PC-3 (cell line): ENCODE data around the gene ARHGAP26.

Experiments
- EZH2 ChIP-seq: fragments of 300-600 bp; sonication (generic); IDR thresholded peaks from one replicate; pipeline ENCODE4 v1.6.1; 2017; ENCODE audit warnings: antibody characterized with exemption, mild to moderate bottlenecking, low read length; ENCODE audit not compliant: unreplicated experiment
- EZH2phosphoT487 ChIP-seq: fragments of 300-600 bp; sonication (generic); IDR thresholded peaks from 2 replicates; pipeline ENCODE4 v1.6.1; 2018; ENCODE audit warnings: mild to moderate bottlenecking, antibody characterized with exemption, low read length, borderline replicate concordance
- TF ChIP-seq, protein P1 (sequence below): fragments of 300-600 bp; sonication (generic); conservative IDR thresholded peaks from 2 replicates; pipeline ENCODE4 v1.5.1; 2017; ENCODE audit warnings: antibody characterized with exemption, low read depth, mild to moderate bottlenecking, low read length

DNA sequence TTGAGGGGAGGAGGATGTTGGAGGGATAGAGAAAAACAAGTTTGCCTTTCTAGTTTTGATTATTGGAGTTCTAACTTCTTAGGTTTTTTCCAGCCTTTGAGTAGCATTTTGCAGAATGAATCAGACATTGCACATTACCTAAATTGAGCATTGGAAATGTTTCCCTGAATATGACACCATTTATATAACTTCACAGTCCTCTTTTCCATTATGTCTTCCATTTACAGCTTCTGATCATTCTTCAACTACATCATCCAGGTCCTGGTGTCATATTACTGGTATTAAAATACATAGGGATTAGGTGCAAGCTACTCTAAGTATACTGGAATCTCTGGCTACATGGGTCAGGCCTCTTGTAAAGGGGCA lies 286.1 kb downstream of the ARHGAP26 start:
- TF ChIP-seq, protein P1, sequence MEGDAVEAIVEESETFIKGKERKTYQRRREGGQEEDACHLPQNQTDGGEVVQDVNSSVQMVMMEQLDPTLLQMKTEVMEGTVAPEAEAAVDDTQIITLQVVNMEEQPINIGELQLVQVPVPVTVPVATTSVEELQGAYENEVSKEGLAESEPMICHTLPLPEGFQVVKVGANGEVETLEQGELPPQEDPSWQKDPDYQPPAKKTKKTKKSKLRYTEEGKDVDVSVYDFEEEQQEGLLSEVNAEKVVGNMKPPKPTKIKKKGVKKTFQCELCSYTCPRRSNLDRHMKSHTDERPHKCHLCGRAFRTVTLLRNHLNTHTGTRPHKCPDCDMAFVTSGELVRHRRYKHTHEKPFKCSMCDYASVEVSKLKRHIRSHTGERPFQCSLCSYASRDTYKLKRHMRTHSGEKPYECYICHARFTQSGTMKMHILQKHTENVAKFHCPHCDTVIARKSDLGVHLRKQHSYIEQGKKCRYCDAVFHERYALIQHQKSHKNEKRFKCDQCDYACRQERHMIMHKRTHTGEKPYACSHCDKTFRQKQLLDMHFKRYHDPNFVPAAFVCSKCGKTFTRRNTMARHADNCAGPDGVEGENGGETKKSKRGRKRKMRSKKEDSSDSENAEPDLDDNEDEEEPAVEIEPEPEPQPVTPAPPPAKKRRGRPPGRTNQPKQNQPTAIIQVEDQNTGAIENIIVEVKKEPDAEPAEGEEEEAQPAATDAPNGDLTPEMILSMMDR = no peak
- no peak for TF ChIP-seq EZH2
- TF ChIP-seq EZH2phosphoT487 = no peak
